Muscle of back (tissue), 10 donors: ENCODE measurements around the gene KRT6A. TPM values are rescaled to one million over a fixed set of nuclear protein-coding genes. Genes with fewer than 3 reads are reported as not detected.

ENCODE experiments used
- polyA plus RNA-seq, 10 donors: library from polyadenylated mRNA; unstranded; fragments of 120-200 nt; gene quantifications; one replicate each; pipeline ENCODE4 v1.2.1, GENCODE V29; 2013; ENCODE audit not compliant: insufficient read length in 10 of 10

The KRT6A gene
- polyA plus RNA-seq, 10 donors, result 0.20 to 38.7 (median 20.8) TPM; not detected in 7

Other genes starting within 250 kb of the KRT6A start
- gene KRT86, start 218.6 kb downstream of the KRT6A start, polyA plus RNA-seq, result under 1 TPM in 8 of 10 donors, not detected in 2; 0.15 to 0.52 (median 0.28) TPM
- gene KRT81, start 201.7 kb downstream of the KRT6A start, polyA plus RNA-seq, result under 1 TPM in 4 of 10 donors, not detected in 6; 0.08 to 0.18 (median 0.10) TPM
- not detected for gene KRT83, start 171.9 kb downstream of the KRT6A start, polyA plus RNA-seq
- gene KRT85, start 125.8 kb downstream of the KRT6A start, polyA plus RNA-seq, result 1 to 10 TPM in 1 of 10 donors, not detected in 9; 1.7 TPM
- not detected for gene KRT84, start 107.6 kb downstream of the KRT6A start, polyA plus RNA-seq
- not detected for gene KRT82, start 86.9 kb downstream of the KRT6A start, polyA plus RNA-seq
- gene KRT75, start 58.9 kb downstream of the KRT6A start, polyA plus RNA-seq, result under 1 TPM in 1 of 10 donors, not detected in 9; 0.25 TPM
- gene KRT6B, start 41.1 kb downstream of the KRT6A start, polyA plus RNA-seq, result 1 to 10 TPM in 1 of 10 donors, under 1 TPM in 1, not detected in 8; 0.14 to 3.1 TPM
- 1 to 10 TPM in 1 of 10 donors, under 1 TPM in 1, not detected in 8; 0.32 to 1.3 TPM for gene KRT6C, start 19.5 kb downstream of the KRT6A start, polyA plus RNA-seq
- 100 to 1,000 TPM in 2 of 10 donors, 1 to 10 TPM in 3, under 1 TPM in 4, not detected in 1; 0.43 to 538 (median 1.1) TPM for gene KRT5, start 27.1 kb upstream of the KRT6A start, polyA plus RNA-seq
- gene KRT71, start 59.9 kb upstream of the KRT6A start, polyA plus RNA-seq, result not detected
- gene KRT74, start 80.6 kb upstream of the KRT6A start, polyA plus RNA-seq, result under 1 TPM in 2 of 10 donors, not detected in 8; 0.08 to 0.12 TPM
- gene KRT72, start 108.2 kb upstream of the KRT6A start, polyA plus RNA-seq, result 1 to 10 TPM in 1 of 10 donors, under 1 TPM in 1, not detected in 8; 0.30 to 1.5 TPM
- gene KRT73, start 125.3 kb upstream of the KRT6A start, polyA plus RNA-seq, result 1 to 10 TPM in 1 of 10 donors, under 1 TPM in 1, not detected in 8; 0.08 to 1.1 TPM
- 1 to 10 TPM in 1 of 10 donors, under 1 TPM in 1, not detected in 8; 0.08 to 1.8 TPM for gene KRT2, start 159.0 kb upstream of the KRT6A start, polyA plus RNA-seq
- gene KRT1, start 187.2 kb upstream of the KRT6A start, polyA plus RNA-seq, result 100 to 1,000 TPM in 2 of 10 donors, 1 to 10 TPM in 6, under 1 TPM in 2; 0.47 to 543 (median 2.3) TPM
- 1 to 10 TPM in 1 of 10 donors, under 1 TPM in 1, not detected in 8; 0.98 to 2.8 TPM for gene KRT77, start 210.3 kb upstream of the KRT6A start, polyA plus RNA-seq